ENCODE data around the gene MFSD6. TPM values are rescaled to one million over a fixed set of nuclear protein-coding genes. Genes with fewer than 3 reads are reported as not detected.

The MFSD6 gene
- total RNA-seq, 1 donor from 2014 or later = 52.4 TPM

DNA sequence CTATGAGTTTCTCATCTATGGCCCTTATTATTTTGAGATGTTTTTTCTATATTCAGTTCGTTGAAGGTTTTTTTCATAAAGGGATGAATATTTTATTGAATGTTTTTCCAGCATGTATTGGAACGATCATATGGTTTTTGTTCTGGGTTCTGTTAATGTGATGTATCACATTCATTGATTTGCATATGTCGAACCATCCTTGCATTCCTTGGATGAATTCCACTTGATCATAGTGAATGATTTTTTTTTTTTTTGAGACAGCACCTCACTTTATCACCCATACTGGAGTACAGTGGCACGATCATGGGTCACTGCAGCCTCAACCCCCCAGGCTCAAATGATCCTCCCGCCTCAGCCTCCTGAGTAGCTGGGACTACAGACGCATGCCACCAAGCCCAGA lies 131.9 kb downstream of the MFSD6 start:
- DNase-seq (ENCODE audit: low read depth) = no peak
- Histone ChIP-seq H3K27me3 (ENCODE audit: control insufficient read depth, insufficient read depth, low read length) (no peaks in the 10 kb centered on the region), H3K4me3 (ENCODE audit: low read depth, low read length) (no peak overlapping the region), H3K36me3 (ENCODE audit: control insufficient read depth, insufficient read depth, low read length) (no peaks in the 10 kb centered on the region)
- TF ChIP-seq, protein P1, sequence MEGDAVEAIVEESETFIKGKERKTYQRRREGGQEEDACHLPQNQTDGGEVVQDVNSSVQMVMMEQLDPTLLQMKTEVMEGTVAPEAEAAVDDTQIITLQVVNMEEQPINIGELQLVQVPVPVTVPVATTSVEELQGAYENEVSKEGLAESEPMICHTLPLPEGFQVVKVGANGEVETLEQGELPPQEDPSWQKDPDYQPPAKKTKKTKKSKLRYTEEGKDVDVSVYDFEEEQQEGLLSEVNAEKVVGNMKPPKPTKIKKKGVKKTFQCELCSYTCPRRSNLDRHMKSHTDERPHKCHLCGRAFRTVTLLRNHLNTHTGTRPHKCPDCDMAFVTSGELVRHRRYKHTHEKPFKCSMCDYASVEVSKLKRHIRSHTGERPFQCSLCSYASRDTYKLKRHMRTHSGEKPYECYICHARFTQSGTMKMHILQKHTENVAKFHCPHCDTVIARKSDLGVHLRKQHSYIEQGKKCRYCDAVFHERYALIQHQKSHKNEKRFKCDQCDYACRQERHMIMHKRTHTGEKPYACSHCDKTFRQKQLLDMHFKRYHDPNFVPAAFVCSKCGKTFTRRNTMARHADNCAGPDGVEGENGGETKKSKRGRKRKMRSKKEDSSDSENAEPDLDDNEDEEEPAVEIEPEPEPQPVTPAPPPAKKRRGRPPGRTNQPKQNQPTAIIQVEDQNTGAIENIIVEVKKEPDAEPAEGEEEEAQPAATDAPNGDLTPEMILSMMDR (IDR thresholded peaks at IDR 0.05; ENCODE audit: insufficient read depth, low read length, poor library complexity, severe bottlenecking) = no peak

DNA sequence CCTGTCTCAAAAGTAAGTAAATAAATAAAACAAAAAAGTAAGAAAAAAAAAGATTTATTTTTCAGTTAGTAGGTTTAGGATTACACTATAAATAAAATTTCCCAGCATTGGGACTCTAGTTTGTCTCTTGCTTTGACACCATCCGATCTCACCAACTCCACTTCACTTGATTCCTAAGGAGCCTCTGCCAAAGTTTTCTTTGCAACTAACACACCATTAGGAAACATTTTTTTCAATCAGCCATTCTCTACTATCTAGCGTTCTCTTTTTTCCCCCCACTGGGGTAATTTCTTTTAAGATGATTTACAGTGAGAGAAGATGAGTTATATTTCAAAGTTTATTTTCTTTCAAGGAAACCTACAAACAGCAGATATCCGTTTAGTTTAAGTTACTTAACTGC lies 136.9 kb downstream of the MFSD6 start:
- H3K36me3 ChIP-seq (ENCODE audit: control insufficient read depth, insufficient read depth, low read length) = no peaks in the 10 kb centered on the region
- no peak for DNase-seq (ENCODE audit: low read depth)
- TF ChIP-seq, protein P1 (IDR thresholded peaks at IDR 0.05; ENCODE audit: insufficient read depth, low read length, poor library complexity, severe bottlenecking) = no peak
- H3K27me3 ChIP-seq (ENCODE audit: control insufficient read depth, insufficient read depth, low read length) = no peaks in the 10 kb centered on the region
- no peak overlapping the region for H3K4me3 ChIP-seq (ENCODE audit: low read depth, low read length)

DNA sequence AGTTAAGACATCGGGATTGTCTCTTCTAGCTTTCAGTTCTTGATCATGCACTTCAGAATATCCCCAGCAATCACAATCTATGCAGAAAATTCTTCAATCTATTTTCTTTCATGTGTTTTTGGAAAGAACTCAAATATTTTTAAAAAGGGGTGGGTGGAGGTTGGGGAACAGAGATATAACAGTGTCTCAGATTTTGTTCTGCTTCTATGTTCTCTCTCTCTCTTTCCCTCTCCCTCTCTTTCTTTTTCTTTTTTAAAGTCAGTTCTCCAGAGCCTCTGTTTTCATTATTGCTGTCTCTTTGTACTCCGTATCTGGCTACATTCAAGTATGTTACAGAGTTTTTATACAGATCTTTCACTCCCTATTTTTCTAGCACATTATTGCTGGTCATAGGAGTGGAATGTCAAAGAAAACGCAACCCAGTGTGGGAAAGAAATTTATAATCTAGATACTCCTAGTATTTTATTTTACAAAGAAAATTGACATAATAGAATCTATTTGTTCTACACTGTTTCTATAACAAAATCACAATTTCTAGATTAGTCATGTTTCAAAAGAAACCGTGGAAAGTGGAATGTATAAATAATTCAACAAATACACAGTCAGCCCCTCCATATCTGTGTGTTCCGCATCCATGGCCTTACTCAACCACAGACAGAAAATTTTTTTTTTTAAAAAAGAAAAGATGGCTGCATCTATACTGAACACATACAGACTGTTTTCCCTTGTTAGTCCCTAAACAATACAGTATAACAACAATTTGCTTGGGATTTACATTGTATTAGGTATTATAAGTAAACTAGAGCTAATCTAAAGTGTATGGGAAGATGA lies 137.6 kb downstream of the MFSD6 start:
- DNase-seq (ENCODE audit: low read depth) = no peak

DNA sequence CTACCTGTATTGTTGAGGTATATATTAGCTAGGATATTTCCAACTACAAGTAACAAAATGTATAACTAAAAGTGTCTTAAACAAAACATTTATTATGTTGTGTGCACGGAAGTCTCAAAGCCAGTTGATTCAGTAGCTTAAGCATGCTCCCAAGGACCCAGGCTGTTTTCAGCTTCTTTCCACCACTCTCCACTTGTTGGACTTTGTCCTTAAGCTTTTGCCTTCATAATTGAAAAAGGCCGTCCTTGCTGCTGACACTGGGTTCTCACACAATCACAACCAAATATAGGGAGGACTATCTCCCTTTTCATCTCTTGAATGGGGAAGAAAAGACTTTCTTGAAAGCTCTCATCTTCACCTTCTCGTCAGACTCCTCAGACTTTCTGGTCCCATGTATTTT lies 138.6 kb downstream of the MFSD6 start:
- no peak for DNase-seq (ENCODE audit: low read depth)
- H3K27me3 ChIP-seq (ENCODE audit: control insufficient read depth, insufficient read depth, low read length) = no peaks in the 10 kb centered on the region
- no peak overlapping the region for H3K4me3 ChIP-seq (ENCODE audit: low read depth, low read length)
- H3K36me3 ChIP-seq (ENCODE audit: control insufficient read depth, insufficient read depth, low read length) = no peaks in the 10 kb centered on the region
- TF ChIP-seq, protein P1 (IDR thresholded peaks at IDR 0.05; ENCODE audit: insufficient read depth, low read length, poor library complexity, severe bottlenecking) = no peak

More for the DNA sequence above, 137.6 kb downstream of the MFSD6 start:
- no peaks in the 10 kb centered on the region for H3K27me3 ChIP-seq (ENCODE audit: control insufficient read depth, insufficient read depth, low read length)
- no peak overlapping the region for H3K4me3 ChIP-seq (ENCODE audit: low read depth, low read length)
- TF ChIP-seq, protein P1 (IDR thresholded peaks at IDR 0.05; ENCODE audit: insufficient read depth, low read length, poor library complexity, severe bottlenecking) = no peak
- H3K36me3 ChIP-seq (ENCODE audit: control insufficient read depth, insufficient read depth, low read length) = no peaks in the 10 kb centered on the region

DNA sequence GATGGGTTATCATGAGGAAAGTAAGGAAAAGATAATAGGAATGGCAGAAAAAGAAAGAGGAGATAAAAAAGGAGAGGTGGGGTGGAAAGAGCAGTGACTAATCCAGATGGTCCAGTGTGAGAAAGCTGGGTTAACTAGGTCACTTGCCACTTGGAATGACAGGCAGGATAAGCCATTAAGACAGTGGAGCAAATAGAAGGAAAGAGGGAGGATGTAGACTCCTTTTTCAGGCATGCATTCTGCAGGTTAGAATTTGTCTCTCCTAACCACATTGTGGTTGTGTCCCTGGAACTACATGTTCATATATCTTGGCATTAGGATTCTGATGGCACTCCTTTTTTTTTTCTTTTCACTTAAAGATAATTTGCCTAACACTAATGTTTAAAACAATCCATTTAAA lies 139.7 kb downstream of the MFSD6 start:
- no peaks in the 10 kb centered on the region for H3K36me3 ChIP-seq (ENCODE audit: control insufficient read depth, insufficient read depth, low read length)
- TF ChIP-seq, protein P1 (IDR thresholded peaks at IDR 0.05; ENCODE audit: insufficient read depth, low read length, poor library complexity, severe bottlenecking) = no peak
- DNase-seq (ENCODE audit: low read depth) = no peak
- H3K4me3 ChIP-seq (ENCODE audit: low read depth, low read length) = no peak overlapping the region
- no peaks in the 10 kb centered on the region for H3K27me3 ChIP-seq (ENCODE audit: control insufficient read depth, insufficient read depth, low read length)

DNA sequence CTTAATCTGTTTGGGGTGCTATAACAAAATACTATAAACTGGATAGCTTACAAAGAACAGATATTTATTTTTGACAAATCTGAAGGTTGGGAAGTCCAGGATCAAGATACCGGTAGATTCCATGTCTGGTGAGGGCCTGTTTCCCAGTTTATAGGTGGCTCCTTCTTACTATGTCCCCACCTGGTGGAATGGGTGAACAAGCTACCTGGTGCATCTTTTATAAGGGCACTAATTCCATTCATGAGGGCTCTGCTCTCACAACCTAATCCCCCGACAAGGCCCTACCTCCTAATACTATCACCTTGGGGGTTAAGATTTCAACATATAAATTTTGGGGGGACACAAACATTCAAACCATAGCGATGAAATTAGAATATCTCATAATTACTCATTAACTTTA lies 142.0 kb downstream of the MFSD6 start:
- H3K36me3 ChIP-seq (ENCODE audit: control insufficient read depth, insufficient read depth, low read length) = no peaks in the 10 kb centered on the region
- H3K27me3 ChIP-seq (ENCODE audit: control insufficient read depth, insufficient read depth, low read length) = no peaks in the 10 kb centered on the region
- DNase-seq (ENCODE audit: low read depth) = no peak
- TF ChIP-seq, protein P1 (IDR thresholded peaks at IDR 0.05; ENCODE audit: insufficient read depth, low read length, poor library complexity, severe bottlenecking) = no peak
- no peak overlapping the region for H3K4me3 ChIP-seq (ENCODE audit: low read depth, low read length)

All from kidney epithelial cell (primary cell).